GM21576 (cell line): ENCODE data around the gene VGF.
"Not testable (repeated sequence)": the region's sequence is repeated elsewhere in the genome, so short reads cannot be mapped to it uniquely, and the experiment has no call there.

Experiments used
- ATAC-seq: cut with Tn5 transposase; IDR thresholded peaks from one replicate; pipeline ENCODE4 v1.9.1; 2021; ENCODE audit warnings: mild to moderate bottlenecking, moderate library complexity; ENCODE audit not compliant: unreplicated experiment

The VGF gene

DNA sequence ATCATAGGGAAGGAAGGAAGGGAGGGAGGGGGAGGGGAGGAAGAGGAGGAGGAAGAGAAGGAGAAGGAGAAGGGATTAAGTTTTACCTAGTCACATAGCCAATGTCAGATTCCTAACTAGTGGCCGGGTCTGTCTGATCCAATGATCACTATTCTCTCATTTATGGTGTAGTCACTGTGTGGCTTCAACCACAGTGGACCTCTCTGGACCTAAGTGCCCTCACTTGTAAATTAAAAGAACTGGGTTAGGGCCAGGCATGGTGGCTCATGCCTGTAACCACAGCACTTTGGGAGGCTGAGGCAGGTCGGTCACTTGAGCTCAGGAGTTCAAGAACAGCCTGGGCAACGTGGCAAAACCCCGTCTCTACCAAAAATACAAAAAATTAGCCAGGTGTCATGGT lies 45.1 kb downstream of the VGF start:
- ATAC-seq: no peak

DNA sequence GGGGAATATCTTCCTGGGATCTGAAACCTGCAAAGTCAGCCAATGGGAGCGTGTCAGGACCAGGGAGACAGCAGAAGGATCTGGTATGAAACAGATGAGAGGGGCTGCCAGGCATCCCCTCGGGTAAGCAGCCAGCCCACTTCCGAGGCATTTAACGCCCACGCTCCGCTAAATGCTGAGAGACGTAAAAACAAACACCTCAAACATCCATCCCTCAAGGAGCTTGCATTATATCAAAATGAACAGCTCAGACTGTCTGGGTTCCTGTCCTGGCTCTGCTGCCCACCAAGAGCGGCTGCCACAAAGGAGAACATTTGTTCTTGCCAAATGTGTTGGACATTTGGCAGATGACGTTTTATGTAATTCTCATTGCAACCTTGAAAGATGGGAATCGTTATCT lies 45.5 kb downstream of the VGF start:
- no peak for ATAC-seq

GRCh38 chr7:101118856-101119255 lies 46.5 kb downstream of the VGF start:
- no peak for ATAC-seq

- ATAC-seq: no peak
Observed at GRCh38 chr7:101116898-101117297, 48.5 kb downstream of the VGF start.

DNA sequence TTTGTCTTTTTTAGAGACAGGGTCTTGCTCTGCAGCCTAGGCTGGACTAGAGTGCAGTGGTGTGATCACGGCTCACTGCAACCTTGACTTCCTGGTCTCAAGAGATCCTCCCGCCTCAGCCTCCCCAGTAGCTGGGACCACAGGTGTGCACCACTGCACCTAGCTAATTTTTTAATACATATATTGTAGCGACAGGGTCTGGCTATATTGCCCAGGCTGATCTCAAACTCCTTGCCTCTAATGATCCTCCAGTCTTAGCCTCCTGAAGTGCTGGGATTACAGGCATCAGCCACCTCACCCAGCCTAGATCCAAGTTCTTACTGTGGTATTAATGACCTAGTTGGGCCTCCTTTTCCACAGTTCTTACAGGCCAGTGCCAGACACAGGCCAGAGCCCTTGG lies 50.2 kb downstream of the VGF start:
- ATAC-seq: no peak

DNA sequence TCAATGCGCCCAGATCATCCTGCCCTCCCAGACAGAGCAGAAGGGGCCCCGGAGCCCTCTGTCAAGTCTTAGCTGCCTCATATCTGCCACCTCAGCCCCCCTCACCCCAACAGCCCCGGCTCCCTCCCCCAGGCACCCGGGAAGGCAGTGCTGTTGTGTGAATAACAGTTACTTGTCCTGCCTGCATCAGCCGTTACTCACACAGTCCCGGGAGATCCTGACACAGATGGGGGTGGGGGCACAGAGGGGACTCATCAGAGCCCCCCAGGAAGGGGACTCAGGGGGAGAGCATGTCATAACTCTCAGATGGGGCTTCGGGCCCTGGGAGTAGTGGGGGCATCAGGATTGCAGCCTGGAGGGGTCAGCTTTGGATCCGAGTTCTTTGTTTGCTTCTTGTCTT lies 50.9 kb downstream of the VGF start:
- no peak for ATAC-seq

- no peak for ATAC-seq
Observed at GRCh38 chr7:101113836-101114235, 51.5 kb downstream of the VGF start.

GRCh38 chr7:101113140-101113539 lies 52.2 kb downstream of the VGF start:
- ATAC-seq: not testable (repeated sequence)
